ENCODE measurements around the gene CDSN. TPM values are rescaled to one million over a fixed set of nuclear protein-coding genes. Genes with fewer than 3 reads are reported as not detected.

Gene CDSN
- total and polyA plus RNA-seq, 10 donors, result not detected

GRCh38 chr6:31083742-31084354, 36.4 kb downstream of the CDSN start:
- H3K9me3 ChIP-seq, result no peaks in the 10 kb centered on the region
- peaks cover 6 to 25% (median 16%) of the 10 kb centered on the region in 6 donors for H3K4me1 ChIP-seq
- intact Hi-C loops (cut with DNase I; ENCODE audit: low total_unique reads), result loop anchor here (10.0 kb wide), 1 partner anchor 339 kb away; the partner anchor contains the start of genes FLOT1 and IER3
- no peak overlapping the region for H3K27ac ChIP-seq
- DNase-seq, result no peak
- WGBS, 5 donors, result 42 to 74% (median 57%) methylated on average over 8 of the region's 8 CpGs
- H3K27me3 ChIP-seq (replicated peaks in 1 of 7), result peaks cover 0 to 18% (median 0%) of the 10 kb centered on the region in 7 donors
- TF ChIP-seq, protein P1, sequence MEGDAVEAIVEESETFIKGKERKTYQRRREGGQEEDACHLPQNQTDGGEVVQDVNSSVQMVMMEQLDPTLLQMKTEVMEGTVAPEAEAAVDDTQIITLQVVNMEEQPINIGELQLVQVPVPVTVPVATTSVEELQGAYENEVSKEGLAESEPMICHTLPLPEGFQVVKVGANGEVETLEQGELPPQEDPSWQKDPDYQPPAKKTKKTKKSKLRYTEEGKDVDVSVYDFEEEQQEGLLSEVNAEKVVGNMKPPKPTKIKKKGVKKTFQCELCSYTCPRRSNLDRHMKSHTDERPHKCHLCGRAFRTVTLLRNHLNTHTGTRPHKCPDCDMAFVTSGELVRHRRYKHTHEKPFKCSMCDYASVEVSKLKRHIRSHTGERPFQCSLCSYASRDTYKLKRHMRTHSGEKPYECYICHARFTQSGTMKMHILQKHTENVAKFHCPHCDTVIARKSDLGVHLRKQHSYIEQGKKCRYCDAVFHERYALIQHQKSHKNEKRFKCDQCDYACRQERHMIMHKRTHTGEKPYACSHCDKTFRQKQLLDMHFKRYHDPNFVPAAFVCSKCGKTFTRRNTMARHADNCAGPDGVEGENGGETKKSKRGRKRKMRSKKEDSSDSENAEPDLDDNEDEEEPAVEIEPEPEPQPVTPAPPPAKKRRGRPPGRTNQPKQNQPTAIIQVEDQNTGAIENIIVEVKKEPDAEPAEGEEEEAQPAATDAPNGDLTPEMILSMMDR (IDR thresholded peaks at IDR 0.05 in 8 of 11, conservative IDR thresholded peaks at IDR 0.05 in 3 of 11), result peak in 3 of 11 experiments; percentile 32 to 47 (median 44)
- TF ChIP-seq POLR2AphosphoS5 (IDR thresholded peaks at IDR 0.05) (no peak), POLR2A (IDR thresholded peaks at IDR 0.05) (no peak)
- no peaks in the 10 kb centered on the region for H3K36me3 ChIP-seq
- no peak overlapping the region for H3K4me3 ChIP-seq

- peaks cover 6 to 14% (median 9%) of the 10 kb centered on the region in 6 donors for H3K4me1 ChIP-seq
- 78 to 94% (median 91%) methylated on average over 6 of the region's 6 CpGs for WGBS, 5 donors
- TF ChIP-seq POLR2A (IDR thresholded peaks at IDR 0.05) (no peak), POLR2AphosphoS5 (IDR thresholded peaks at IDR 0.05) (no peak)
- TF ChIP-seq, protein P1 (IDR thresholded peaks at IDR 0.05 in 8 of 11, conservative IDR thresholded peaks at IDR 0.05 in 3 of 11), result no peak
- no peak overlapping the region for H3K27ac ChIP-seq
- peaks cover 0 to 18% (median 0%) of the 10 kb centered on the region in 7 donors for H3K27me3 ChIP-seq (replicated peaks in 1 of 7)
- DNase-seq, result no peak
- no peaks in the 10 kb centered on the region for H3K9me3 ChIP-seq
- no peak overlapping the region for H3K4me3 ChIP-seq
- H3K36me3 ChIP-seq, result no peaks in the 10 kb centered on the region
- intact Hi-C loops (cut with DNase I; ENCODE audit: low total_unique reads), result loop anchor here (10.0 kb wide), 1 partner anchor 337 kb away; the partner anchor contains the start of genes FLOT1 and IER3
Observed at GRCh38 chr6:31081872-31082271, 38.4 kb downstream of the CDSN start.

- no peaks in the 10 kb centered on the region for H3K36me3 ChIP-seq
- peaks cover 6 to 9% (median 8%) of the 10 kb centered on the region in 6 donors for H3K4me1 ChIP-seq
- no peaks in the 10 kb centered on the region for H3K9me3 ChIP-seq
- peaks cover 0 to 9% (median 0%) of the 10 kb centered on the region in 7 donors for H3K27me3 ChIP-seq (replicated peaks in 1 of 7)
- TF ChIP-seq, protein P1 (IDR thresholded peaks at IDR 0.05 in 8 of 11, conservative IDR thresholded peaks at IDR 0.05 in 3 of 11), result peak; percentile 43 to 75 (median 67)
- TF ChIP-seq POLR2AphosphoS5 (IDR thresholded peaks at IDR 0.05), result no peak
- intact Hi-C loops (cut with DNase I; ENCODE audit: low total_unique reads), result loop anchor here (10.0 kb wide), 1 partner anchor 335 kb away; the partner anchor contains the start of genes FLOT1 and IER3
- peak; percentile 79 for DNase-seq
- 19 to 23% (median 21%) methylated on average over 21 to 22 of the region's 22 CpGs for WGBS, 5 donors
- no peak overlapping the region for H3K27ac ChIP-seq
- H3K4me3 ChIP-seq, result peak overlapping the region in 4 of 8 donors; percentile 8 to 57 (median 26)
Observed at GRCh38 chr6:31079656-31080261, 40.5 kb downstream of the CDSN start.

GRCh38 chr6:31076611-31077010, 43.6 kb downstream of the CDSN start:
- Histone ChIP-seq H3K27me3 (replicated peaks in 1 of 7) (peaks cover 0 to 9% (median 0%) of the 10 kb centered on the region in 7 donors), H3K27ac (no peak overlapping the region), H3K36me3 (no peaks in the 10 kb centered on the region), H3K4me1 (peaks cover 6 to 9% (median 8%) of the 10 kb centered on the region in 6 donors), H3K9me3 (no peaks in the 10 kb centered on the region), H3K4me3 (no peak overlapping the region)
- intact Hi-C loops (cut with DNase I; ENCODE audit: low total_unique reads), result no loop called here
- 86 to 97% (median 96%) methylated on average over 4 of the region's 4 CpGs for WGBS, 5 donors
- DNase-seq, result no peak
- TF ChIP-seq POLR2A (IDR thresholded peaks at IDR 0.05) (no peak), POLR2AphosphoS5 (IDR thresholded peaks at IDR 0.05) (no peak)
- TF ChIP-seq, protein P1 (IDR thresholded peaks at IDR 0.05 in 8 of 11, conservative IDR thresholded peaks at IDR 0.05 in 3 of 11), result no peak
